Caco-2 (cell line): ENCODE data around the gene SNX19. TPM values are rescaled to one million over a fixed set of nuclear protein-coding genes. Genes with fewer than 3 reads are reported as not detected.

ENCODE experiments used
- BruUV-seq: library from RNA; stranded (reverse); fragments of 400-500 nt; replicated peaks from 2 replicates; lab custom pipeline; 2021; lab: Mats Ljungman, UMichigan
- CTCF ChIA-PET: fragments of 300-600 bp; sonication (Branson Sonifier 250); formaldehyde crosslinking; loops from one replicate; lab custom pipeline; 2022; ENCODE audit warnings: antibody characterized with exemption; lab: Charles Lee
- POLR2A ChIA-PET: fragments of 300-600 bp; sonication (Branson Sonifier 250); formaldehyde crosslinking; loops from one replicate; lab custom pipeline; 2022; ENCODE audit warnings: antibody characterized with exemption; lab: Charles Lee
- DNase-seq, 2 experiments: peaks; one replicate each; pipeline versions ENCODE4 v3.0.0 to v3.0.0-alpha.2; 2020 to 2022
- H3K27me3 ChIP-seq: replicated peaks from 2 replicates; pipeline ENCODE4 v1.6.0; 2011; ENCODE audit warnings: low read length; ENCODE audit not compliant: control insufficient read depth, insufficient read depth
- H3K36me3 ChIP-seq: 2 replicates; pipeline ENCODE4 v1.5.1; 2011; ENCODE audit warnings: low read length; ENCODE audit not compliant: control insufficient read depth, insufficient read depth
- H3K4me1 ChIP-seq: fragments of 250-450 bp; sonication (Bioruptor Pico); 2 replicates; pipeline ENCODE4 v1.5.1; 2020; ENCODE audit warnings: mild to moderate bottlenecking
- H3K4me3 ChIP-seq: 2 replicates; pipeline ENCODE4 v1.5.1; 2011; ENCODE audit warnings: low read depth, mild to moderate bottlenecking, control low read depth, low read length
- H3K9me3 ChIP-seq: fragments of 250-450 bp; sonication (Bioruptor Pico); 2 replicates; pipeline ENCODE4 v1.5.1; 2020; ENCODE audit warnings: mild to moderate bottlenecking, moderate library complexity
- H3K27ac Mint-ChIP-seq: one replicate; pipeline ENCODE4 v1.8.0; 2022; ENCODE audit warnings: mixed read lengths; ENCODE audit not compliant: unreplicated experiment
- H3K27me3 Mint-ChIP-seq: one replicate; pipeline ENCODE4 v1.8.0; 2022; ENCODE audit warnings: mixed read lengths; ENCODE audit not compliant: insufficient read depth, unreplicated experiment
- H3K36me3 Mint-ChIP-seq: one replicate; pipeline ENCODE4 v1.8.0; 2022; ENCODE audit warnings: mild to moderate bottlenecking, mixed read lengths; ENCODE audit not compliant: insufficient read depth, unreplicated experiment
- H3K4me1 Mint-ChIP-seq: one replicate; pipeline ENCODE4 v1.8.0; 2022; ENCODE audit warnings: low read depth, mixed read lengths; ENCODE audit not compliant: unreplicated experiment
- H3K4me3 Mint-ChIP-seq: one replicate; pipeline ENCODE4 v1.8.0; 2022; ENCODE audit warnings: mild to moderate bottlenecking, moderate library complexity, mixed read lengths; ENCODE audit not compliant: unreplicated experiment
- H3K9me3 Mint-ChIP-seq: one replicate; pipeline ENCODE4 v1.8.0; 2022; ENCODE audit warnings: mixed read lengths; ENCODE audit not compliant: unreplicated experiment
- CTCF ChIP-seq, 2 experiments: fragments of 200-600 bp in 1 of 2; IDR thresholded peaks; 1 replicate in 1 of 2; 2 replicates in 1 of 2; pipeline versions ENCODE4 v1.5.1 to v1.8.0; 2011 to 2022; ENCODE audit warnings: antibody characterized with exemption in 1 of 2, control low read depth in 1 of 2, inconsistent platforms in 1 of 2, low read depth in 1 of 2, low read length in 1 of 2, mild to moderate bottlenecking in 1 of 2, moderate library complexity in 1 of 2; ENCODE audit not compliant: insufficient read depth in 1 of 2, severe bottlenecking in 1 of 2, unreplicated experiment in 1 of 2
- intact Hi-C: fragments of 100-400 bp; cut with micrococcal nuclease; formaldehyde crosslinking; loops from one replicate; pipeline ENCODE4 v1.10.0; 2022; ENCODE audit not compliant: unreplicated experiment
- total RNA-seq: library from RNA; stranded (reverse); gene quantifications from 2 replicates; pipeline ENCODE4 v1.2.3, GENCODE V29; 2022

The SNX19 gene
- total RNA-seq, 1 experiment from 2014 or later = 82.4 TPM

- peaks cover 5% of the 10 kb centered on the region for H3K4me1 Mint-ChIP-seq
- Histone ChIP-seq H3K4me1 (no peaks in the 10 kb centered on the region), H3K27me3 (no peaks in the 10 kb centered on the region), H3K9me3 (no peaks in the 10 kb centered on the region), H3K4me3 (no peak overlapping the region), H3K36me3 (no peaks in the 10 kb centered on the region)
- no peaks in the 10 kb centered on the region for H3K27me3 Mint-ChIP-seq
- no peak overlapping the region for H3K4me3 Mint-ChIP-seq
- DNase-seq = peak in 1 of 2 experiments; percentile 48
- H3K9me3 Mint-ChIP-seq = no peaks in the 10 kb centered on the region
- H3K36me3 Mint-ChIP-seq = peaks cover 6% of the 10 kb centered on the region
- H3K27ac Mint-ChIP-seq = peak overlapping the region; percentile 55
- ChIA-PET CTCF (interaction anchor here (1.2 kb wide), 1 partner anchor 435 kb away, joined by 5 read pairs; no protein-coding TSS in a partner anchor), POLR2A (no interaction called here)
- BruUV-seq = no TSS peak
- intact Hi-C loops = loop anchor here (10.0 kb wide), 1 partner anchor 651 kb away; no protein-coding TSS in a partner anchor
- TF ChIP-seq CTCF (IDR thresholded peaks at IDR 0.05; ENCODE audit: insufficient read depth in 1 of 2, low read depth in 1 of 2, low read length in 1 of 2, severe bottlenecking in 1 of 2, unreplicated experiment in 1 of 2) = no peak
These were observed 50.5 kb downstream of the SNX19 start for GRCh38 chr11:130865774-130866114.

- peaks cover 6% of the 10 kb centered on the region for H3K36me3 Mint-ChIP-seq
- ChIA-PET CTCF (interaction anchor here (1.2 kb wide), 1 partner anchor 434 kb away, joined by 5 read pairs; no protein-coding TSS in a partner anchor), POLR2A (no interaction called here)
- peak overlapping the region; percentile 55 for H3K27ac Mint-ChIP-seq
- Histone ChIP-seq H3K9me3 (no peaks in the 10 kb centered on the region), H3K4me1 (no peaks in the 10 kb centered on the region), H3K36me3 (no peaks in the 10 kb centered on the region), H3K4me3 (no peak overlapping the region), H3K27me3 (no peaks in the 10 kb centered on the region)
- BruUV-seq = no TSS peak
- H3K9me3 Mint-ChIP-seq = no peaks in the 10 kb centered on the region
- TF ChIP-seq CTCF (IDR thresholded peaks at IDR 0.05; ENCODE audit: insufficient read depth in 1 of 2, low read depth in 1 of 2, low read length in 1 of 2, severe bottlenecking in 1 of 2, unreplicated experiment in 1 of 2) = no peak
- no peaks in the 10 kb centered on the region for H3K27me3 Mint-ChIP-seq
- intact Hi-C loops = loop anchor here (10.0 kb wide), 1 partner anchor 650 kb away; no protein-coding TSS in a partner anchor
- H3K4me1 Mint-ChIP-seq = peaks cover 5% of the 10 kb centered on the region
- DNase-seq = peak in 1 of 2 experiments; percentile 51
- no peak overlapping the region for H3K4me3 Mint-ChIP-seq
These were observed 51.0 kb downstream of the SNX19 start for GRCh38 chr11:130865091-130865773.

GRCh38 chr11:130861902-130862860, 54.1 kb downstream of the SNX19 start:
- H3K4me3 Mint-ChIP-seq = no peak overlapping the region
- H3K4me3 ChIP-seq = no peak overlapping the region

More at GRCh38 chr11:130861902-130862860, 54.1 kb downstream of the SNX19 start:
- peak; percentile 92 to 95 for DNase-seq
- H3K36me3 ChIP-seq = no peaks in the 10 kb centered on the region
- H3K27me3 Mint-ChIP-seq = no peaks in the 10 kb centered on the region
- peaks cover 6% of the 10 kb centered on the region for H3K36me3 Mint-ChIP-seq
- no peak overlapping the region for H3K27ac Mint-ChIP-seq
- H3K9me3 ChIP-seq = no peaks in the 10 kb centered on the region; the same call in 1 of the 2 replicates
- intact Hi-C loops = loop anchor here (1.0 to 10.0 kb wide), 3 partner anchors 32 to 647 kb away; no protein-coding TSS in a partner anchor
- no TSS peak for BruUV-seq
- H3K27me3 ChIP-seq = no peaks in the 10 kb centered on the region
- H3K9me3 Mint-ChIP-seq = no peaks in the 10 kb centered on the region
- peaks cover 5% of the 10 kb centered on the region for H3K4me1 Mint-ChIP-seq
- CTCF ChIA-PET = interaction anchor here (0.5 to 7.3 kb wide), 20 partner anchors 10 to 723 kb away, joined by 3 to 132 read pairs (median 4); partner anchors contain the start of genes ADAMTS15 and SNX19
- POLR2A ChIA-PET = interaction anchor here (1.5 kb wide), 1 partner anchor 431 kb away, joined by 4 read pairs; no protein-coding TSS in a partner anchor
- no peaks in the 10 kb centered on the region for H3K4me1 ChIP-seq
- TF ChIP-seq CTCF (IDR thresholded peaks at IDR 0.05; ENCODE audit: insufficient read depth in 1 of 2, low read depth in 1 of 2, low read length in 1 of 2, severe bottlenecking in 1 of 2, unreplicated experiment in 1 of 2) = peak; percentile 100
